GM23338 (cell line): ENCODE results near the gene ASAP2. TPM values are rescaled to one million over a fixed set of nuclear protein-coding genes. Genes with fewer than 3 reads are reported as not detected.

Experiments used
- ATAC-seq: fragments of 200-7000 bp; cut with Tn5 transposase; 3 replicates; pipeline ENCODE4 v1.9.1; 2020
- DNase-seq: peaks from one replicate; pipeline ENCODE4 v3.0.0-alpha.2; 2015; ENCODE audit warnings: low spot score
- H2AFZ ChIP-seq: fragments of 200-600 bp; sonication (generic); 2 replicates; pipeline ENCODE4 v1.8.0; 2016; ENCODE audit warnings: antibody characterized with exemption, mild to moderate bottlenecking, moderate library complexity
- H3F3A ChIP-seq: fragments of 200-600 bp; sonication (generic); replicated peaks from 2 replicates; pipeline ENCODE4 v1.8.0; 2017; ENCODE audit warnings: antibody characterized with exemption, mixed run types, low read depth
- H3K27ac ChIP-seq: fragments of 200-600 bp; sonication (generic); 2 replicates; pipeline ENCODE4 v1.6.1; 2016; ENCODE audit warnings: low read depth
- H3K27me3 ChIP-seq: fragments of 200-600 bp; sonication (generic); 2 replicates; pipeline ENCODE4 v1.8.0; 2016; ENCODE audit warnings: mild to moderate bottlenecking, mixed run types, moderate library complexity; ENCODE audit not compliant: insufficient read depth
- H3K36me3 ChIP-seq: fragments of 200-600 bp; sonication (generic); 2 replicates; pipeline ENCODE4 v1.8.0; 2016; ENCODE audit warnings: mild to moderate bottlenecking; ENCODE audit not compliant: insufficient read depth
- H3K4me1 ChIP-seq: fragments of 200-600 bp; sonication (generic); 2 replicates; pipeline ENCODE4 v1.8.0; 2016; ENCODE audit warnings: mild to moderate bottlenecking, moderate library complexity; ENCODE audit not compliant: insufficient read depth
- H3K4me2 ChIP-seq: fragments of 200-600 bp; sonication (generic); 2 replicates; pipeline ENCODE4 v1.7.1; 2017; ENCODE audit warnings: mixed run types
- H3K4me3 ChIP-seq: fragments of 200-600 bp; sonication (generic); 2 replicates; pipeline ENCODE4 v1.6.1; 2016; ENCODE audit warnings: mixed run types
- H3K79me2 ChIP-seq: fragments of 200-600 bp; sonication (generic); replicated peaks from 2 replicates; pipeline ENCODE4 v1.8.0; 2017; ENCODE audit warnings: mild to moderate bottlenecking; ENCODE audit not compliant: insufficient read depth
- H3K9me2 ChIP-seq: fragments of 200-600 bp; sonication (generic); 2 replicates; pipeline ENCODE4 v1.8.0; 2017; ENCODE audit not compliant: insufficient read depth
- H4K20me1 ChIP-seq: fragments of 200-600 bp; sonication (generic); replicated peaks from 2 replicates; pipeline ENCODE4 v1.8.0; 2017; ENCODE audit warnings: mild to moderate bottlenecking; ENCODE audit not compliant: insufficient read depth
- H3K27ac Mint-ChIP-seq: 2 replicates; pipeline ENCODE4 v1.8.0; 2020; ENCODE audit warnings: inconsistent platforms, mild to moderate bottlenecking, moderate library complexity, mixed read lengths
- H3K27me3 Mint-ChIP-seq: 3 replicates; pipeline ENCODE4 v1.8.0; 2022; ENCODE audit warnings: low read depth, mild to moderate bottlenecking, moderate library complexity, mixed read lengths, inconsistent platforms; ENCODE audit not compliant: insufficient read depth, poor library complexity
- H3K36me3 Mint-ChIP-seq: 3 replicates; pipeline ENCODE4 v1.8.0; 2021; ENCODE audit warnings: low read depth, mild to moderate bottlenecking, inconsistent platforms, moderate library complexity, mixed read lengths
- H3K4me1 Mint-ChIP-seq: 3 replicates; pipeline ENCODE4 v1.8.0; 2020; ENCODE audit warnings: mild to moderate bottlenecking, inconsistent platforms, mixed read lengths
- H3K4me3 Mint-ChIP-seq: 3 replicates; pipeline ENCODE4 v1.8.0; 2021; ENCODE audit warnings: moderate library complexity, mild to moderate bottlenecking, inconsistent platforms, mixed read lengths
- H3K9me3 Mint-ChIP-seq: 3 replicates; pipeline ENCODE4 v1.8.0; 2020; ENCODE audit warnings: moderate library complexity, mild to moderate bottlenecking, inconsistent platforms, mixed read lengths
- CREB1 ChIP-seq: fragments of 250-450 bp; sonication (Bioruptor Pico); IDR thresholded peaks from 2 replicates; pipeline ENCODE4 v1.5.0; 2020; ENCODE audit warnings: low read depth, mild to moderate bottlenecking, moderate library complexity
- EZH2 ChIP-seq: fragments of 200-600 bp; sonication (generic); IDR thresholded peaks from one replicate; pipeline ENCODE4 v1.8.0; 2017; ENCODE audit warnings: antibody characterized with exemption, mild to moderate bottlenecking, low read depth; ENCODE audit not compliant: unreplicated experiment
- EZH2phosphoT487 ChIP-seq: fragments of 200-600 bp; sonication (generic); IDR thresholded peaks from one replicate; pipeline ENCODE4 v1.8.1; 2018; ENCODE audit warnings: antibody characterized with exemption; ENCODE audit not compliant: unreplicated experiment
- JUNB ChIP-seq: IDR thresholded peaks from one replicate; pipeline ENCODE4 v1.6.1; 2016; ENCODE audit warnings: antibody characterized with exemption; ENCODE audit not compliant: unreplicated experiment
- NANOG ChIP-seq: IDR thresholded peaks from 2 replicates; pipeline ENCODE4 v1.6.1; 2016; ENCODE audit warnings: antibody characterized with exemption, borderline replicate concordance
- POLR2AphosphoS5 ChIP-seq: IDR thresholded peaks from 2 replicates; pipeline ENCODE4 v1.6.1; 2016; ENCODE audit warnings: antibody characterized with exemption, low read depth
- STAT1 ChIP-seq: IDR thresholded peaks from one replicate; pipeline ENCODE4 v1.6.1; 2016; ENCODE audit warnings: antibody characterized with exemption; ENCODE audit not compliant: unreplicated experiment
- ZNF114 ChIP-seq: fragments of 250-450 bp; sonication (Bioruptor Pico); IDR thresholded peaks from 2 replicates; pipeline ENCODE4 v1.5.0; 2020; ENCODE audit warnings: mild to moderate bottlenecking, moderate library complexity
- ZNF331 ChIP-seq: fragments of 250-450 bp; sonication (Bioruptor Pico); IDR thresholded peaks from 2 replicates; pipeline ENCODE4 v1.5.0; 2020; ENCODE audit warnings: low read depth, mild to moderate bottlenecking, moderate library complexity
- polyA plus RNA-seq: library from polyadenylated mRNA; unstranded; fragments of >200 nt; fragmentation: Nextera tagmentation; extraction: Ambion mirVana; gene quantifications from 2 replicates; pipeline ENCODE4 v1.2.1, GENCODE V29; 2016
- total RNA-seq: library from RNA; depleted of rRNA; stranded (reverse); fragments of >200 nt; shearing (Covaris generic); gene quantifications from 2 replicates; pipeline ENCODE4 v1.2.3, GENCODE V29; 2014
- TF ChIP-seq, protein P1 (sequence below): fragments of 250-450 bp; sonication (Bioruptor Pico); IDR thresholded peaks from 2 replicates; pipeline ENCODE4 v1.5.0; 2020; ENCODE audit warnings: mild to moderate bottlenecking, moderate library complexity
- TF ChIP-seq, protein P2 (sequence below), 2 experiments: fragments of 200-600 bp in 1 of 2; sonication (generic) in 1 of 2; conservative IDR thresholded peaks; 2 replicates each; pipeline versions ENCODE4 v1.5.1 to v1.6.1; 2016 to 2017; ENCODE audit warnings: antibody characterized with exemption in 2 of 2, low read depth in 2 of 2, mild to moderate bottlenecking in 2 of 2, moderate library complexity in 1 of 2
- TF ChIP-seq, protein P3 (sequence below): IDR thresholded peaks from one replicate; pipeline ENCODE4 v1.6.1; 2018; ENCODE audit warnings: antibody characterized with exemption; ENCODE audit not compliant: unreplicated experiment
- TF ChIP-seq, protein P4 (sequence below): IDR thresholded peaks from 2 replicates; pipeline ENCODE4 v1.6.1; 2016; ENCODE audit warnings: antibody characterized with exemption

ASAP2 gene
- total and polyA plus RNA-seq, 2 experiments from 2014 or later, result 2.6 to 15.6 TPM

DNA sequence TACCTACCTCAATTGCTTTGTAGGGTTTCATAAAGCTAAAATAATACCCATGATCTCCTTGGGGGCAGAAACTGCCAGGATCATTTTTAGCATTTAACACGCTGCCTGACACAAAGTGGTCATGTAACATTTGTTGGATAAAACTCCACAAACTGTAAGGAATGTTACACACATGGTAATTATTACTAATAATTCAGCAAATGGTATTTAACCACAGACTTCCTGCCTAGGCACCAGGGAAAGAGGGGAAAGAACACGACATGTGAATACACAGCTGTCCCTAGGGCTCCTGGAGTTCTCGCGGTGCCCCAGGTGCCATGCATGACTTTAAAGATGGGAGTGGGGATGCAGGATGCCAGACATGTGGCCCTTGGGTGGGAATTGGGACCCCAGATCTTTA, 43.5 kb downstream of the ASAP2 start:
- Histone ChIP-seq H3K27me3 (no peaks in the 10 kb centered on the region), H3K9me2 (no peaks in the 10 kb centered on the region), H4K20me1 (peaks cover 9% of the 10 kb centered on the region; the same call in 1 of the 2 replicates), H2AFZ (no peak overlapping the region), H3K4me2 (no peak overlapping the region), H3K4me3 (no peak overlapping the region), H3K79me2 (peaks cover 71% of the 10 kb centered on the region), H3K27ac (no peak overlapping the region), H3F3A (no peaks in the 10 kb centered on the region), H3K36me3 (no peaks in the 10 kb centered on the region), H3K4me1 (peaks cover 19% of the 10 kb centered on the region)
- Mint-ChIP-seq H3K27me3 (peaks cover 12% of the 10 kb centered on the region), H3K36me3 (no peaks in the 10 kb centered on the region), H3K27ac (no peak overlapping the region), H3K4me3 (no peak overlapping the region), H3K9me3 (no peaks in the 10 kb centered on the region), H3K4me1 (peaks cover 44% of the 10 kb centered on the region)
- DNase-seq, result no peak
- no peak for TF ChIP-seq NANOG
- no peak for TF ChIP-seq CREB1
- TF ChIP-seq EZH2phosphoT487, result no peak
- TF ChIP-seq POLR2AphosphoS5, result no peak
- TF ChIP-seq EZH2, result no peak
- TF ChIP-seq, protein P1, sequence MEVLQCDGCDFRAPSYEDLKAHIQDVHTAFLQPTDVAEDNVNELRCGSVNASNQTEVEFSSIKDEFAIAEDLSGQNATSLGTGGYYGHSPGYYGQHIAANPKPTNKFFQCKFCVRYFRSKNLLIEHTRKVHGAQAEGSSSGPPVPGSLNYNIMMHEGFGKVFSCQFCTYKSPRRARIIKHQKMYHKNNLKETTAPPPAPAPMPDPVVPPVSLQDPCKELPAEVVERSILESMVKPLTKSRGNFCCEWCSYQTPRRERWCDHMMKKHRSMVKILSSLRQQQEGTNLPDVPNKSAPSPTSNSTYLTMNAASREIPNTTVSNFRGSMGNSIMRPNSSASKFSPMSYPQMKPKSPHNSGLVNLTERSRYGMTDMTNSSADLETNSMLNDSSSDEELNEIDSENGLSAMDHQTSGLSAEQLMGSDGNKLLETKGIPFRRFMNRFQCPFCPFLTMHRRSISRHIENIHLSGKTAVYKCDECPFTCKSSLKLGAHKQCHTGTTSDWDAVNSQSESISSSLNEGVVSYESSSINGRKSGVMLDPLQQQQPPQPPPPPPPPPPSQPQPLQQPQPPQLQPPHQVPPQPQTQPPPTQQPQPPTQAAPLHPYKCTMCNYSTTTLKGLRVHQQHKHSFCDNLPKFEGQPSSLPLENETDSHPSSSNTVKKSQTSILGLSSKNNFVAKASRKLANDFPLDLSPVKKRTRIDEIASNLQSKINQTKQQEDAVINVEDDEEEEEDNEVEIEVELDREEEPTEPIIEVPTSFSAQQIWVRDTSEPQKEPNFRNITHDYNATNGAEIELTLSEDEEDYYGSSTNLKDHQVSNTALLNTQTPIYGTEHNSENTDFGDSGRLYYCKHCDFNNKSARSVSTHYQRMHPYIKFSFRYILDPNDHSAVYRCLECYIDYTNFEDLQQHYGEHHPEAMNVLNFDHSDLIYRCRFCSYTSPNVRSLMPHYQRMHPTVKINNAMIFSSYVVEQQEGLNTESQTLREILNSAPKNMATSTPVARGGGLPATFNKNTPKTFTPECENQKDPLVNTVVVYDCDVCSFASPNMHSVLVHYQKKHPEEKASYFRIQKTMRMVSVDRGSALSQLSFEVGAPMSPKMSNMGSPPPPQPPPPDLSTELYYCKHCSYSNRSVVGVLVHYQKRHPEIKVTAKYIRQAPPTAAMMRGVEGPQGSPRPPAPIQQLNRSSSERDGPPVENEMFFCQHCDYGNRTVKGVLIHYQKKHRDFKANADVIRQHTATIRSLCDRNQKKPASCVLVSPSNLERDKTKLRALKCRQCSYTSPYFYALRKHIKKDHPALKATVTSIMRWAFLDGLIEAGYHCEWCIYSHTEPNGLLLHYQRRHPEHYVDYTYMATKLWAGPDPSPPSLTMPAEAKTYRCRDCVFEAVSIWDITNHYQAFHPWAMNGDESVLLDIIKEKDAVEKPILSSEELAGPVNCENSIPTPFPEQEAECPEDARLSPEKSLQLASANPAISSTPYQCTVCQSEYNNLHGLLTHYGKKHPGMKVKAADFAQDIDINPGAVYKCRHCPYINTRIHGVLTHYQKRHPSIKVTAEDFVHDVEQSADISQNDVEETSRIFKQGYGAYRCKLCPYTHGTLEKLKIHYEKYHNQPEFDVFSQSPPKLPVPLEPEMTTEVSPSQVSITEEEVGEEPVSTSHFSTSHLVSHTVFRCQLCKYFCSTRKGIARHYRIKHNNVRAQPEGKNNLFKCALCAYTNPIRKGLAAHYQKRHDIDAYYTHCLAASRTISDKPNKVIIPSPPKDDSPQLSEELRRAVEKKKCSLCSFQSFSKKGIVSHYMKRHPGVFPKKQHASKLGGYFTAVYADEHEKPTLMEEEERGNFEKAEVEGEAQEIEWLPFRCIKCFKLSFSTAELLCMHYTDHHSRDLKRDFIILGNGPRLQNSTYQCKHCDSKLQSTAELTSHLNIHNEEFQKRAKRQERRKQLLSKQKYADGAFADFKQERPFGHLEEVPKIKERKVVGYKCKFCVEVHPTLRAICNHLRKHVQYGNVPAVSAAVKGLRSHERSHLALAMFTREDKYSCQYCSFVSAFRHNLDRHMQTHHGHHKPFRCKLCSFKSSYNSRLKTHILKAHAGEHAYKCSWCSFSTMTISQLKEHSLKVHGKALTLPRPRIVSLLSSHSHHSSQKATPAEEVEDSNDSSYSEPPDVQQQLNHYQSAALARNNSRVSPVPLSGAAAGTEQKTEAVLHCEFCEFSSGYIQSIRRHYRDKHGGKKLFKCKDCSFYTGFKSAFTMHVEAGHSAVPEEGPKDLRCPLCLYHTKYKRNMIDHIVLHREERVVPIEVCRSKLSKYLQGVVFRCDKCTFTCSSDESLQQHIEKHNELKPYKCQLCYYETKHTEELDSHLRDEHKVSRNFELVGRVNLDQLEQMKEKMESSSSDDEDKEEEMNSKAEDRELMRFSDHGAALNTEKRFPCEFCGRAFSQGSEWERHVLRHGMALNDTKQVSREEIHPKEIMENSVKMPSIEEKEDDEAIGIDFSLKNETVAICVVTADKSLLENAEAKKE (CRISPR knock-in tag), result no peak
- TF ChIP-seq ZNF114, result no peak
- TF ChIP-seq STAT1, result no peak
- TF ChIP-seq ZNF331 (CRISPR knock-in tag), result no peak
- no peak for TF ChIP-seq JUNB
- TF ChIP-seq, protein P2, sequence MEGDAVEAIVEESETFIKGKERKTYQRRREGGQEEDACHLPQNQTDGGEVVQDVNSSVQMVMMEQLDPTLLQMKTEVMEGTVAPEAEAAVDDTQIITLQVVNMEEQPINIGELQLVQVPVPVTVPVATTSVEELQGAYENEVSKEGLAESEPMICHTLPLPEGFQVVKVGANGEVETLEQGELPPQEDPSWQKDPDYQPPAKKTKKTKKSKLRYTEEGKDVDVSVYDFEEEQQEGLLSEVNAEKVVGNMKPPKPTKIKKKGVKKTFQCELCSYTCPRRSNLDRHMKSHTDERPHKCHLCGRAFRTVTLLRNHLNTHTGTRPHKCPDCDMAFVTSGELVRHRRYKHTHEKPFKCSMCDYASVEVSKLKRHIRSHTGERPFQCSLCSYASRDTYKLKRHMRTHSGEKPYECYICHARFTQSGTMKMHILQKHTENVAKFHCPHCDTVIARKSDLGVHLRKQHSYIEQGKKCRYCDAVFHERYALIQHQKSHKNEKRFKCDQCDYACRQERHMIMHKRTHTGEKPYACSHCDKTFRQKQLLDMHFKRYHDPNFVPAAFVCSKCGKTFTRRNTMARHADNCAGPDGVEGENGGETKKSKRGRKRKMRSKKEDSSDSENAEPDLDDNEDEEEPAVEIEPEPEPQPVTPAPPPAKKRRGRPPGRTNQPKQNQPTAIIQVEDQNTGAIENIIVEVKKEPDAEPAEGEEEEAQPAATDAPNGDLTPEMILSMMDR (conservative IDR thresholded peaks at IDR 0.05; ENCODE audit: low read depth in 2 of 2), result no peak
- TF ChIP-seq, protein P3, sequence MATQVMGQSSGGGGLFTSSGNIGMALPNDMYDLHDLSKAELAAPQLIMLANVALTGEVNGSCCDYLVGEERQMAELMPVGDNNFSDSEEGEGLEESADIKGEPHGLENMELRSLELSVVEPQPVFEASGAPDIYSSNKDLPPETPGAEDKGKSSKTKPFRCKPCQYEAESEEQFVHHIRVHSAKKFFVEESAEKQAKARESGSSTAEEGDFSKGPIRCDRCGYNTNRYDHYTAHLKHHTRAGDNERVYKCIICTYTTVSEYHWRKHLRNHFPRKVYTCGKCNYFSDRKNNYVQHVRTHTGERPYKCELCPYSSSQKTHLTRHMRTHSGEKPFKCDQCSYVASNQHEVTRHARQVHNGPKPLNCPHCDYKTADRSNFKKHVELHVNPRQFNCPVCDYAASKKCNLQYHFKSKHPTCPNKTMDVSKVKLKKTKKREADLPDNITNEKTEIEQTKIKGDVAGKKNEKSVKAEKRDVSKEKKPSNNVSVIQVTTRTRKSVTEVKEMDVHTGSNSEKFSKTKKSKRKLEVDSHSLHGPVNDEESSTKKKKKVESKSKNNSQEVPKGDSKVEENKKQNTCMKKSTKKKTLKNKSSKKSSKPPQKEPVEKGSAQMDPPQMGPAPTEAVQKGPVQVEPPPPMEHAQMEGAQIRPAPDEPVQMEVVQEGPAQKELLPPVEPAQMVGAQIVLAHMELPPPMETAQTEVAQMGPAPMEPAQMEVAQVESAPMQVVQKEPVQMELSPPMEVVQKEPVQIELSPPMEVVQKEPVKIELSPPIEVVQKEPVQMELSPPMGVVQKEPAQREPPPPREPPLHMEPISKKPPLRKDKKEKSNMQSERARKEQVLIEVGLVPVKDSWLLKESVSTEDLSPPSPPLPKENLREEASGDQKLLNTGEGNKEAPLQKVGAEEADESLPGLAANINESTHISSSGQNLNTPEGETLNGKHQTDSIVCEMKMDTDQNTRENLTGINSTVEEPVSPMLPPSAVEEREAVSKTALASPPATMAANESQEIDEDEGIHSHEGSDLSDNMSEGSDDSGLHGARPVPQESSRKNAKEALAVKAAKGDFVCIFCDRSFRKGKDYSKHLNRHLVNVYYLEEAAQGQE, result no peak
- TF ChIP-seq, protein P4, sequence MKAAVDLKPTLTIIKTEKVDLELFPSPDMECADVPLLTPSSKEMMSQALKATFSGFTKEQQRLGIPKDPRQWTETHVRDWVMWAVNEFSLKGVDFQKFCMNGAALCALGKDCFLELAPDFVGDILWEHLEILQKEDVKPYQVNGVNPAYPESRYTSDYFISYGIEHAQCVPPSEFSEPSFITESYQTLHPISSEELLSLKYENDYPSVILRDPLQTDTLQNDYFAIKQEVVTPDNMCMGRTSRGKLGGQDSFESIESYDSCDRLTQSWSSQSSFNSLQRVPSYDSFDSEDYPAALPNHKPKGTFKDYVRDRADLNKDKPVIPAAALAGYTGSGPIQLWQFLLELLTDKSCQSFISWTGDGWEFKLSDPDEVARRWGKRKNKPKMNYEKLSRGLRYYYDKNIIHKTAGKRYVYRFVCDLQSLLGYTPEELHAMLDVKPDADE, result no peak
- no peak for ATAC-seq
